Calu3 (cell line): ENCODE measurements around the gene COL19A1. TPM values are rescaled to one million over a fixed set of nuclear protein-coding genes. Genes with fewer than 3 reads are reported as not detected.

Experiments used
- BruUV-seq: library from RNA; stranded (reverse); fragments of 400-500 nt; replicated peaks from 2 replicates; lab custom pipeline; 2021; lab: Mats Ljungman, UMichigan
- CTCF ChIA-PET: fragments of 300-600 bp; sonication (Branson Sonifier 250); formaldehyde crosslinking; loops from one replicate; lab custom pipeline; 2022; ENCODE audit warnings: antibody characterized with exemption; lab: Charles Lee
- DNase-seq: peaks from one replicate; pipeline ENCODE4 v3.0.0; 2022
- H3K27ac Mint-ChIP-seq: one replicate; pipeline ENCODE4 v1.8.0; 2022; ENCODE audit warnings: mixed read lengths; ENCODE audit not compliant: unreplicated experiment
- H3K27me3 Mint-ChIP-seq: one replicate; pipeline ENCODE4 v1.8.0; 2022; ENCODE audit warnings: mixed read lengths; ENCODE audit not compliant: unreplicated experiment
- H3K36me3 Mint-ChIP-seq: one replicate; pipeline ENCODE4 v1.8.0; 2022; ENCODE audit warnings: mild to moderate bottlenecking, moderate library complexity, mixed read lengths; ENCODE audit not compliant: insufficient read depth, unreplicated experiment
- H3K4me1 Mint-ChIP-seq: one replicate; pipeline ENCODE4 v1.8.0; 2022; ENCODE audit warnings: mild to moderate bottlenecking, low read depth, mixed read lengths; ENCODE audit not compliant: unreplicated experiment
- H3K4me3 Mint-ChIP-seq: one replicate; pipeline ENCODE4 v1.8.0; 2022; ENCODE audit warnings: mild to moderate bottlenecking, low read depth, moderate library complexity, mixed read lengths; ENCODE audit not compliant: unreplicated experiment
- H3K9me3 Mint-ChIP-seq: one replicate; pipeline ENCODE4 v1.8.0; 2022; ENCODE audit warnings: low read depth, mixed read lengths; ENCODE audit not compliant: unreplicated experiment
- CTCF ChIP-seq: fragments of 200-600 bp; IDR thresholded peaks from one replicate; pipeline ENCODE4 v1.8.0; 2022; ENCODE audit warnings: antibody characterized with exemption; ENCODE audit not compliant: unreplicated experiment
- intact Hi-C: fragments of 100-400 bp; cut with micrococcal nuclease; formaldehyde crosslinking; loops from one replicate; pipeline ENCODE4 v1.10.0; 2022; ENCODE audit not compliant: unreplicated experiment
- total RNA-seq: library from RNA; stranded (reverse); gene quantifications from 2 replicates; pipeline ENCODE4 v1.2.3, GENCODE V29; 2022

The COL19A1 gene
- total RNA-seq, 1 experiment from 2014 or later: not detected

DNA sequence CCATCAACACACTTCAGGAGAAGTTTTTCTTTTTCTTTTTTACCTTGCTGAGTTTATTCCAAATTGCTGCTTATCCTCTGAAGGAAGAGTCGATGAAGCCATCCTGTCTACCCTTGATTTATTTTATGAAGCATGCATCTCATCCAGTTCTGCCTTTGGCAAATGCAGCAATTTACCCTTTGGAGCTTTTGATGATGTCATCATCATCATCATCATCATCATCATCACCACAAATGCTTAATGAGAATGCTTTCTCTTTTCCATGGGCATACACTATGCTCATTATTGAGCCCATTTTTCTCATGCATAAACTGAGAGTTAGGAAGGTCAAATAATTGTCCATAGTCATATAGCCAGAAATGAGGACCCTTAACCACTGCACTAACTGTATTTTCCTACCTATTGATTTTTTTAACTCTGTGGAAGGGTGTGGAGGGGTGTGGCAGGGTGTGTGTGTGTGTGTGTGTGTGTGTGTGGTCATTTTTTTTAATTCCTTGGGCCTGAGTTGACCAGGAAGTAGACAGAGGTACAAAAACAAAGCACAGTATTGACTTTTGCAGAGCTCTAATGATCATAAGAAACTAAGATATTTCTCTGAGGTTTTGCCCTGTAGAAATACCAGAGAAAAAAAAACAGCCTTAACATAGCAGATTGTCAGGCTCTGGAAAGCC, 353.7 kb downstream of the COL19A1 start:
- no peaks in the 10 kb centered on the region for H3K9me3 Mint-ChIP-seq
- BruUV-seq: no TSS peak
- no peak for TF ChIP-seq CTCF
- CTCF ChIA-PET: interaction anchor here (0.6 to 2.8 kb wide), 18 partner anchors 10 to 791 kb away, joined by 3 to 48 read pairs (median 7); partner anchors contain the start of genes B3GAT2, FAM135A and SDHAF4
- peak; percentile 72 for DNase-seq
- no peak overlapping the region for H3K4me3 Mint-ChIP-seq
- peaks cover 13% of the 10 kb centered on the region for H3K27me3 Mint-ChIP-seq
- H3K36me3 Mint-ChIP-seq: no peaks in the 10 kb centered on the region
- peaks cover 26% of the 10 kb centered on the region for H3K4me1 Mint-ChIP-seq
- intact Hi-C loops: loop anchor here (1.0 to 2.0 kb wide), 4 partner anchors 92 to 793 kb away; no protein-coding TSS in a partner anchor
- H3K27ac Mint-ChIP-seq: no peak overlapping the region

GRCh38 chr6:70221025-70221714, 354.8 kb downstream of the COL19A1 start:
- Mint-ChIP-seq H3K27me3 (peaks cover 13% of the 10 kb centered on the region), H3K9me3 (no peaks in the 10 kb centered on the region), H3K27ac (no peak overlapping the region), H3K4me1 (peaks cover 26% of the 10 kb centered on the region), H3K4me3 (no peak overlapping the region), H3K36me3 (no peaks in the 10 kb centered on the region)
- CTCF ChIA-PET: interaction anchor here (0.6 to 2.8 kb wide), 31 partner anchors 9 to 1124 kb away, joined by 3 to 48 read pairs (median 4); partner anchors contain the start of genes B3GAT2, FAM135A and SDHAF4
- DNase-seq: peak; percentile 28
- peak; percentile 77 for TF ChIP-seq CTCF
- intact Hi-C loops: loop anchor here (1.0 to 2.0 kb wide), 6 partner anchors 68 to 792 kb away; no protein-coding TSS in a partner anchor
- no TSS peak for BruUV-seq

DNA sequence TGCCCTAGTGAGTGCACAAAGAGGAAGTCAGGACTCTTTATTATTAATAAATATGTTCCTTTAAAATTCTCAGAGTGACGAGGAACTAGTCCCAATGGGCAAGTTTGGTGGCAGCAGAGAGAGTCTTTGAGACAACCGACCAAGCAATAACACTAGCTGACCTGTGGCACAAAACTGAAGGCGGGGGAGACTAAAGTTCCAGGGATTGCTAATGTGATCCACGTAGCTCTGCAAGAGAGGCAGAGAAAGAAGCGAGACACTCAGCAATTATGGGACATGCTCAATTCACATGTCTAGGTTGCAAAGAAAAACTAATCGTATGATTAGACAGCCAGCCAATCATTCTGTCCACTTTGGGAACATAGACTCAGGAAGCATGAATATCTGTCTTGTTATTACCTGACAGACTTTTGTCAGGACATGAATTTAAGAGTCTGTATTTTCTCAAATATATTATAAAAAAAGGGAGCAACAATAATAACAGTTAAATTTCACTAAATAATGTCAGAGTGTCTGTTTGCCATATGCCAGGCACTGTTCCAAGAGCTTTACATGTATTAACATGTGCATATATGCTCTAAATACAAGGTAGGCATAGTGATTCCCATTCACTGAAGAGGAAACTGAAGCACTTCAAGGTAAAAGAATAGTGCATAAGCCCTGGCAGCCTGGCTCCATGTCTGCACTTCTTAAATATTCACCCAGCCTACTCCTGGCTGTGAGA, 355.5 kb downstream of the COL19A1 start:
- DNase-seq: no peak
- Mint-ChIP-seq H3K4me3 (no peak overlapping the region), H3K9me3 (no peaks in the 10 kb centered on the region), H3K4me1 (peaks cover 26% of the 10 kb centered on the region), H3K27ac (no peak overlapping the region), H3K27me3 (peaks cover 13% of the 10 kb centered on the region), H3K36me3 (no peaks in the 10 kb centered on the region)
- CTCF ChIA-PET: interaction anchor here (0.9 to 2.8 kb wide), 17 partner anchors 9 to 734 kb away, joined by 3 to 48 read pairs (median 7); partner anchors contain the start of gene B3GAT2
- no peak for TF ChIP-seq CTCF
- no TSS peak for BruUV-seq
- intact Hi-C loops: loop anchor here (1.0 to 2.0 kb wide), 6 partner anchors 67 to 791 kb away; no protein-coding TSS in a partner anchor

DNA sequence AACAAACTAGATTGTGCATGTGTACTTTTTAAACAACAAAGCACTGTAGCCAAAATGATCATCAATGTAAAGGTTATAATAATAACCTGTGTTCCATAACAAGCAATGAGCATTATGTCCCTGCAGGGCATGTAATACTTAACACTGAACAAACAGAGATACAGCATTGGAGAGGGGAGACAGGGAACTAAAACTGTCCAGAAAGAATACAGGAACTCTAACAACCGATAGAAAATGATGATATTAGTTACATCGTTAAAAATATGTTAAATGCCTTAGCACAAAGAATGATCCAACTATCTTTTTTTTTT, 356.0 kb downstream of the COL19A1 start:
- Mint-ChIP-seq H3K27ac (no peak overlapping the region), H3K36me3 (no peaks in the 10 kb centered on the region), H3K4me1 (peaks cover 26% of the 10 kb centered on the region), H3K4me3 (no peak overlapping the region), H3K27me3 (peaks cover 13% of the 10 kb centered on the region), H3K9me3 (no peaks in the 10 kb centered on the region)
- intact Hi-C loops: no loop called here
- CTCF ChIA-PET: interaction anchor here (2.4 to 2.8 kb wide), 2 partner anchors 87 to 149 kb away, joined by 10 to 40 read pairs; no protein-coding TSS in a partner anchor
- no peak for TF ChIP-seq CTCF
- no TSS peak for BruUV-seq
- no peak for DNase-seq
